Neutrophil (primary cell): ENCODE measurements around the gene RUVBL2.

Source experiments
- H3K27ac ChIP-seq: fragments of 200-600 bp; sonication (generic); 2 replicates; pipeline ENCODE4 v1.5.1; 2016; ENCODE audit warnings: mild to moderate bottlenecking, moderate library complexity
- H3K27me3 ChIP-seq: fragments of 200-600 bp; sonication (generic); 2 replicates; pipeline ENCODE4 v1.6.0; 2016; ENCODE audit warnings: mild to moderate bottlenecking
- H3K36me3 ChIP-seq: fragments of 200-600 bp; sonication (generic); 2 replicates; pipeline ENCODE4 v1.5.1; 2017
- H3K4me1 ChIP-seq, 2 experiments: fragments of 200-600 bp in 1 of 2; sonication (generic) in 1 of 2; 1 replicate in 1 of 2; 2 replicates in 1 of 2; pipeline versions ENCODE4 v1.5.1 to v1.6.1; 2013 to 2016; ENCODE audit warnings: low read depth in 1 of 2, low read length in 1 of 2, mild to moderate bottlenecking in 1 of 2, moderate library complexity in 1 of 2; ENCODE audit not compliant: control insufficient read depth in 1 of 2, insufficient read depth in 1 of 2
- H3K4me3 ChIP-seq, 2 experiments: fragments of 200-600 bp in 1 of 2; sonication (generic) in 1 of 2; 1 replicate in 1 of 2; 2 replicates in 1 of 2; pipeline ENCODE4 v1.5.1; 2013 to 2016; ENCODE audit warnings: low read depth in 1 of 2, low read length in 1 of 2, mild to moderate bottlenecking in 1 of 2, moderate library complexity in 1 of 2
- H3K9me3 ChIP-seq: fragments of 200-600 bp; sonication (generic); 2 replicates; pipeline ENCODE4 v1.5.1; 2016
- TF ChIP-seq, protein P1 (sequence below): fragments of 200-600 bp; sonication (generic); IDR thresholded peaks from 2 replicates; pipeline ENCODE4 v1.5.1; 2016; ENCODE audit warnings: antibody characterized with exemption

RUVBL2 gene

DNA sequence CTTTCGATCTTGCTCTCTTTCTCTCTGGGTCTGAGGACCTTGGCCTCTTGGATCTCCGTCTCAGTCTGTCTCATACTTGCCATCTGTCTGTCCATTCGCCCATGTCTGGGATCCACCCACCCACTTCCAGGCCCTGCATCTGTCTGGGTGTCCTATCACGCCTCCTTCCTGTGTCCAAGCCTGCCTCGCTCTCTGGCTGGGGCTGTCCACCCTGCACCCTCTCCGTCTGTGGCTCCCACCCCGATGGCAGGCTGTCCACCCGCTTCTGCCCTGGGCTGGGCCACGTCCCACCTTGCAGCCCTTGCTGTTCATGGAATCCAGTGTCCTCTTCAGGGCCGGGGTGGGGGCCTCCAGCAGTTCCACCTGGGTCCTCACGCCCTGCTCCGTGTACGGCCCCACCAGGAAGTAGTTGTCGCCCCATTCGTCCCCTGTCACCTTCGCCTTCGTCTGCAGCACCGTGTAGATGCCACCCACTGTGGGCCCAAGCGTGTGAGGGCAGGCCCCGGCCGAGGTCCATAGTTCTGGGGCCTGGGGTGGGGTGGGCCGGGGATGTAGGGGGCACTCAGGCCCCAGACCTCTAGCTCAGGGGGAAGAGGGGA, 2.6 kb upstream of the RUVBL2 start:
- Histone ChIP-seq H3K4me1 (peaks cover 39 to 40% of the 10 kb centered on the region in 2 experiments), H3K4me3 (no peak overlapping the region), H3K9me3 (no peaks in the 10 kb centered on the region), H3K27ac (peak overlapping the region; percentile 90), H3K36me3 (peaks cover 45% of the 10 kb centered on the region), H3K27me3 (no peaks in the 10 kb centered on the region)
- TF ChIP-seq, protein P1, sequence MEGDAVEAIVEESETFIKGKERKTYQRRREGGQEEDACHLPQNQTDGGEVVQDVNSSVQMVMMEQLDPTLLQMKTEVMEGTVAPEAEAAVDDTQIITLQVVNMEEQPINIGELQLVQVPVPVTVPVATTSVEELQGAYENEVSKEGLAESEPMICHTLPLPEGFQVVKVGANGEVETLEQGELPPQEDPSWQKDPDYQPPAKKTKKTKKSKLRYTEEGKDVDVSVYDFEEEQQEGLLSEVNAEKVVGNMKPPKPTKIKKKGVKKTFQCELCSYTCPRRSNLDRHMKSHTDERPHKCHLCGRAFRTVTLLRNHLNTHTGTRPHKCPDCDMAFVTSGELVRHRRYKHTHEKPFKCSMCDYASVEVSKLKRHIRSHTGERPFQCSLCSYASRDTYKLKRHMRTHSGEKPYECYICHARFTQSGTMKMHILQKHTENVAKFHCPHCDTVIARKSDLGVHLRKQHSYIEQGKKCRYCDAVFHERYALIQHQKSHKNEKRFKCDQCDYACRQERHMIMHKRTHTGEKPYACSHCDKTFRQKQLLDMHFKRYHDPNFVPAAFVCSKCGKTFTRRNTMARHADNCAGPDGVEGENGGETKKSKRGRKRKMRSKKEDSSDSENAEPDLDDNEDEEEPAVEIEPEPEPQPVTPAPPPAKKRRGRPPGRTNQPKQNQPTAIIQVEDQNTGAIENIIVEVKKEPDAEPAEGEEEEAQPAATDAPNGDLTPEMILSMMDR, result no peak

GRCh38 chr19:48991873-48992580, 1.7 kb upstream of the RUVBL2 start:
- H3K9me3 ChIP-seq, result no peaks in the 10 kb centered on the region
- H3K4me1 ChIP-seq, result peaks cover 39 to 40% of the 10 kb centered on the region in 2 experiments
- peak overlapping the region; percentile 90 for H3K27ac ChIP-seq
- TF ChIP-seq, protein P1, result no peak
- peaks cover 35% of the 10 kb centered on the region for H3K36me3 ChIP-seq
- H3K4me3 ChIP-seq, result peak overlapping the region; percentile 77 to 81
- no peaks in the 10 kb centered on the region for H3K27me3 ChIP-seq

DNA sequence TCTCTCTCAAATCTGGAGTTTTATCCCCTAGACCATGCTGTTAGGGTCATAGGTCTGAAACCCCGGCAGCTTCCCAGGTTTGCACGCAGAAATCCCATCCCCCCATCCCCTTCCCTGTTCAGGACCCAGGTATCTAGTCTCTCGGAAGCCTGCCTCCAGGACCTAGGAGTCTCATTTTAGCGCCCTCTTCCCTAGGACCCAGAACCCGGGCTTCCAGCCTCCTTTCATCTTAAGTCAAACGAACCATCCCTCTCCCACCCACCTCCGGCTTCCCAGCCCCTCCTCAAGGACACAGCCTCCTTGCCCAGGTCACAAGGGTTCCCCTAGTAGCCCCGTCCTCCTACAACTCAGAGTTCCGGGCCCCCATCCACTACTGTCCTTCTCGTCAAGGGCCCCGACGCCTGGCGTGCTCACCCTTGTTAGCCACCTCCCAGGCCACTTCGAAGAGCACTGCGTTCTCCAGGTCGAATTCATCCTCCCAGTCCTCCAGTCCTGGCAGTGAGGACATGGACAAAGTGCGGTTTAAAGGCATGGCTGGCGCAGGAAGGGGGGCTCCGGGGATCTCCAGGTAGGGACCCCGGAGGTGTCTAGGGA, 1.0 kb upstream of the RUVBL2 start:
- H3K4me3 ChIP-seq, result peak overlapping the region; percentile 77 to 81

GRCh38 chr19:48994035-48994386, 324 bp downstream of the RUVBL2 start:
- H3K9me3 ChIP-seq, result no peaks in the 10 kb centered on the region
- H3K4me1 ChIP-seq, result peaks cover 39 to 40% of the 10 kb centered on the region in 2 experiments
- H3K27ac ChIP-seq, result peak overlapping the region; percentile 90
- H3K4me3 ChIP-seq, result peak overlapping the region; percentile 77 to 81
- H3K27me3 ChIP-seq, result no peaks in the 10 kb centered on the region
- H3K36me3 ChIP-seq, result peaks cover 19% of the 10 kb centered on the region
- TF ChIP-seq, protein P1, result no peak

More for the DNA sequence above, 1.0 kb upstream of the RUVBL2 start:
- peaks cover 32% of the 10 kb centered on the region for H3K36me3 ChIP-seq
- H3K4me1 ChIP-seq, result peaks cover 39 to 40% of the 10 kb centered on the region in 2 experiments
- H3K27me3 ChIP-seq, result no peaks in the 10 kb centered on the region
- no peaks in the 10 kb centered on the region for H3K9me3 ChIP-seq
- TF ChIP-seq, protein P1, result no peak
- H3K27ac ChIP-seq, result peak overlapping the region; percentile 90

- no peaks in the 10 kb centered on the region for H3K9me3 ChIP-seq
- TF ChIP-seq, protein P1, result no peak
- H3K4me1 ChIP-seq, result peaks cover 14 to 18% of the 10 kb centered on the region in 2 experiments
- no peak overlapping the region for H3K27ac ChIP-seq
- H3K4me3 ChIP-seq, result no peak overlapping the region
- no peaks in the 10 kb centered on the region for H3K27me3 ChIP-seq
- H3K36me3 ChIP-seq, result peaks cover 2% of the 10 kb centered on the region
These were observed 4.3 kb downstream of the RUVBL2 start for GRCh38 chr19:48997972-48998371.
